ENCODE data around the gene CCDC116. TPM values are rescaled to one million over a fixed set of nuclear protein-coding genes. Genes with fewer than 3 reads are reported as not detected.
"Not testable (repeated sequence)": the region's sequence is repeated elsewhere in the genome, so short reads cannot be mapped to it uniquely, and the experiment has no call there.

The CCDC116 gene
- total and polyA plus RNA-seq, 2 donors: 0.37 to 0.53 TPM

- Histone ChIP-seq H3K36me3 (ENCODE audit: insufficient read depth) (no peaks in the 10 kb centered on the region), H3K4me3 (ENCODE audit: low read depth, low read length) (no peak overlapping the region), H3K4me1 (ENCODE audit: insufficient read depth) (no peaks in the 10 kb centered on the region), H3K27ac (ENCODE audit: low read depth) (no peak overlapping the region)
- DNase-seq (ENCODE audit: extremely low spot score): no peak
- WGBS: 79% methylated on average over 7 of the region's 7 CpGs
Observed at GRCh38 chr22:21660904-21661303, 28.3 kb downstream of the CCDC116 start.

DNA sequence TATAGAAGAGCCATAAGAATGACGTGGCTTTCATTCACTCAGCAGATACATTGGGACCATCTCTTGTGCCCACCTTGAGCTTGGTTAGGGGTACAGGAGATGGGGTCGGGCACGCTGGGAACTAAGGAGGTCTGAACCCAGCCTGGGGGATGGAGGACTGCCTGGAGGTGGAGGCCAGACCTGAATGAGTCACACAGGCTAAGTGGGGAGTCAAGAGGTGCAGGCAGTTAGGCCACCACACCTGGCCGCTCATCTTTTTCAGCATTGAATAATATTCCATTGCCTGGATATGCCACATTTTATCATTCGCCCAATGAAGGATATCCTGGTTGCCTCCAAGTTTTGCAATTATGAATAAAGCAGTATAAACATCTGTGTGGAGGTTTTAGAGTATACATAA, 29.4 kb downstream of the CCDC116 start:
- no peak overlapping the region for H3K4me3 ChIP-seq (ENCODE audit: low read depth, low read length)
- no peaks in the 10 kb centered on the region for H3K4me1 ChIP-seq (ENCODE audit: insufficient read depth)
- 93% methylated on average over 5 of the region's 5 CpGs for WGBS
- H3K36me3 ChIP-seq (ENCODE audit: insufficient read depth): no peaks in the 10 kb centered on the region
- no peak for DNase-seq (ENCODE audit: extremely low spot score)
- H3K27ac ChIP-seq (ENCODE audit: low read depth): no peak overlapping the region

GRCh38 chr22:21663738-21664137, 31.2 kb downstream of the CCDC116 start:
- no peak for DNase-seq (ENCODE audit: extremely low spot score)
- H3K4me3 ChIP-seq (ENCODE audit: low read depth, low read length): no peak overlapping the region
- H3K4me1 ChIP-seq (ENCODE audit: insufficient read depth): no peaks in the 10 kb centered on the region
- 91% methylated on average over 2 of the region's 2 CpGs for WGBS
- no peaks in the 10 kb centered on the region for H3K36me3 ChIP-seq (ENCODE audit: insufficient read depth)
- no peak overlapping the region for H3K27ac ChIP-seq (ENCODE audit: low read depth)

- Histone ChIP-seq H3K36me3 (ENCODE audit: insufficient read depth) (no peaks in the 10 kb centered on the region), H3K27ac (ENCODE audit: low read depth) (peak overlapping the region; percentile 89), H3K4me1 (ENCODE audit: insufficient read depth) (no peaks in the 10 kb centered on the region), H3K4me3 (ENCODE audit: low read depth, low read length) (peak overlapping the region; percentile 66)
- WGBS: 70% methylated on average over 26 of the region's 26 CpGs
- no peak for DNase-seq (ENCODE audit: extremely low spot score)
Observed at GRCh38 chr22:21665047-21665851, 32.7 kb downstream of the CCDC116 start.

- no peaks in the 10 kb centered on the region for H3K4me1 ChIP-seq (ENCODE audit: insufficient read depth)
- peak overlapping the region; percentile 66 for H3K4me3 ChIP-seq (ENCODE audit: low read depth, low read length)
- no peak overlapping the region for H3K27ac ChIP-seq (ENCODE audit: low read depth)
- DNase-seq (ENCODE audit: extremely low spot score): no peak
- WGBS: 45% methylated on average over 16 of the region's 16 CpGs
- peaks cover 3% of the 10 kb centered on the region for H3K36me3 ChIP-seq (ENCODE audit: insufficient read depth)
Observed at GRCh38 chr22:21666786-21667185, 34.2 kb downstream of the CCDC116 start.

DNA sequence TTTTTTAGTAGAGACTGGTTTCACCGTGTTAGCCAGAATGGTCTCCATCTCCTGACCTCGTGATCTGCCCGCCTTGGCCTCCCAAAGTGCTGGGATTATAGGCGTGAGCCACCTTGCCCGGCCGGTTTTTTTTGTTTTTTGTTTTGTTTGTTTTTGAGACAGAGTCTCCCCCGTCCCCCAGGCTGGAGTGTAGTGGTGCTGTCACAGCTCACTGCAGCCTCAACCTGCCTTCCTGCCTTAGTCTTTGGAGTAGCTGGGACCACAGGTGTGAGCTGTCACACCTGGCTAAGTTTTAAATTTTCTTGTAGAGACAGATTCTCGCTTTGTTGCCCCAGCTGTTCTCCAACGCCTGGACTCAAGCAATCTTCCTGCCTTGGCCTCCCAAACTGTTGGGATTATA, 36.5 kb downstream of the CCDC116 start:
- H3K27ac ChIP-seq (ENCODE audit: low read depth): no peak overlapping the region
- peaks cover 4% of the 10 kb centered on the region for H3K36me3 ChIP-seq (ENCODE audit: insufficient read depth)
- no peaks in the 10 kb centered on the region for H3K4me1 ChIP-seq (ENCODE audit: insufficient read depth)
- no peak for DNase-seq (ENCODE audit: extremely low spot score)
- H3K4me3 ChIP-seq (ENCODE audit: low read depth, low read length): no peak overlapping the region
- 87% methylated on average over 9 of the region's 9 CpGs for WGBS

GRCh38 chr22:21672107-21672629, 39.6 kb downstream of the CCDC116 start:
- Histone ChIP-seq H3K4me1 (ENCODE audit: insufficient read depth) (no peaks in the 10 kb centered on the region), H3K4me3 (ENCODE audit: low read depth, low read length) (no peak overlapping the region), H3K27ac (ENCODE audit: low read depth) (no peak overlapping the region), H3K36me3 (ENCODE audit: insufficient read depth) (peaks cover 8% of the 10 kb centered on the region)
- 82% methylated on average over 6 of the region's 6 CpGs for WGBS
- DNase-seq (ENCODE audit: extremely low spot score): no peak

DNA sequence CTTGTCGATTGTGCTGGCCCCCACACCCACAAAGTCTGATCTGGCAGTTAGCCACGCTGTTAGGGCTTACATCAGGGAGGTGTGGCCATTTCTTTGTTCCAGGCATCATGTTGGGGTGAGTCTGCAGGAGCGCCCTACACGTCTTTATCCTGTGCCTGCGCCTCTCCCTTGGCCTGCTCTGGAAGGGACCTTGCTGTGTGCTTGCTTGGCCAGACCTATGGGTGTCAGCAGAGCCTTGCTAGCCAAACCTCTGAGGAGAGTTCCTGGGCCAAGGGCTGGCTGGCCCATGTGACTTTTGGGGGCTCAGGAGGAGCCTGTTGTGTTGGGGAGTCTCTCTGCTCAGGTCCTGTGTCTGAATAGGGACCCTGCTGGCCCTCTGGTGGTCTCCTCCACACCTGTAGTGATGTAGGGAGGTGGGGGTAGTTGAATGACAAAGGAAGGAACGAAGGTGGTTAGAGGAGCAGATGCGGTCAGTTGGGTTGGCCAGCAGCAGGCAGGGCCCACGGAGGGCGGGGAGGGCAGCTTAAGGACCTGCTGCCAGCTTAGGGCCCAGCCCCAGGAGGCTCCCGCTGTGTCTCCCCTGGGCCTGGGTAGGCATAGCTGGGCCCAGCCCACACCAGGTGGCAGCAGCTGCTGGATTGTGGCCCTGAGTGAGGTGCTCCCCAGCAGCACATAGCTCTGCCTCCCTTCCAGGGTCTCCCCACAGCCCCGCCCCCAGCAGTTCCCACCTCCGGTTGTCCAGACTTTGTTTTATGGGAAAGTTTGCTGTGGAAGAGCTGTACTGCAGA, 41.2 kb downstream of the CCDC116 start:
- H3K4me3 ChIP-seq (ENCODE audit: low read depth, low read length): no peak overlapping the region
- WGBS: 90% methylated on average over 12 of the region's 12 CpGs
- peaks cover 8% of the 10 kb centered on the region for H3K36me3 ChIP-seq (ENCODE audit: insufficient read depth)
- H3K4me1 ChIP-seq (ENCODE audit: insufficient read depth): no peaks in the 10 kb centered on the region
- DNase-seq (ENCODE audit: extremely low spot score): no peak
- H3K27ac ChIP-seq (ENCODE audit: low read depth): no peak overlapping the region

DNA sequence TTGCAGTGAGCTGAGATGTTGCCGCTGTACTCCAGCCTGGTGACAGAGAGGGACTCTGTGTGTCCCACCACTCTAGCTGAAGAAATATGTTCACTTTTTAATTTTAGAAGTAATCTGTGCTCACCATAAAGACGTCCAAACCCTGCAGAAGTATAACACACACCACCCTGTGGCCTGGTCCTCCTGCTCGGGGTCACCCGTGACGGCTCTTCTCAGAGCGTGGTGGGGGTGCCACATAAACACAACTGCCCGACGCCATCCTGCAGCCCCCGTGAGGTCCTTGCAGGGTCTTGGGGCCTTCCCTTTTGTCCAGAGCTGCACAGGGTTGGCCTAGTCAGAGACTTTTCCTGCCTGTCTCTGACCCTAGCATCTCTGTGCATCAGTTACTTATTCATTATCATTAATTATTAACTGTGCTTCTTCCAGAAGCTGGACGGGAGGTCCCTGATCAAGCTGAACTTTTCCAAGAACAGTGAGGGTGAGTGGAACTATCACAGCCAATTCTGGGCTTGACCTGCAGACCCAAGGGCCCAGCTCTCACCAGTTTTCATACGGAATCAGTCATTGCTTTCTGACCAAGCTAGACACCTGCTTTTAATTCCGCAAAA, 42.2 kb downstream of the CCDC116 start:
- no peak overlapping the region for H3K4me3 ChIP-seq (ENCODE audit: low read depth, low read length)
- H3K27ac ChIP-seq (ENCODE audit: low read depth): no peak overlapping the region
- no peaks in the 10 kb centered on the region for H3K4me1 ChIP-seq (ENCODE audit: insufficient read depth)
- WGBS: 95% methylated on average over 12 of the region's 12 CpGs
- H3K36me3 ChIP-seq (ENCODE audit: insufficient read depth): peaks cover 8% of the 10 kb centered on the region
- DNase-seq (ENCODE audit: extremely low spot score): no peak

DNA sequence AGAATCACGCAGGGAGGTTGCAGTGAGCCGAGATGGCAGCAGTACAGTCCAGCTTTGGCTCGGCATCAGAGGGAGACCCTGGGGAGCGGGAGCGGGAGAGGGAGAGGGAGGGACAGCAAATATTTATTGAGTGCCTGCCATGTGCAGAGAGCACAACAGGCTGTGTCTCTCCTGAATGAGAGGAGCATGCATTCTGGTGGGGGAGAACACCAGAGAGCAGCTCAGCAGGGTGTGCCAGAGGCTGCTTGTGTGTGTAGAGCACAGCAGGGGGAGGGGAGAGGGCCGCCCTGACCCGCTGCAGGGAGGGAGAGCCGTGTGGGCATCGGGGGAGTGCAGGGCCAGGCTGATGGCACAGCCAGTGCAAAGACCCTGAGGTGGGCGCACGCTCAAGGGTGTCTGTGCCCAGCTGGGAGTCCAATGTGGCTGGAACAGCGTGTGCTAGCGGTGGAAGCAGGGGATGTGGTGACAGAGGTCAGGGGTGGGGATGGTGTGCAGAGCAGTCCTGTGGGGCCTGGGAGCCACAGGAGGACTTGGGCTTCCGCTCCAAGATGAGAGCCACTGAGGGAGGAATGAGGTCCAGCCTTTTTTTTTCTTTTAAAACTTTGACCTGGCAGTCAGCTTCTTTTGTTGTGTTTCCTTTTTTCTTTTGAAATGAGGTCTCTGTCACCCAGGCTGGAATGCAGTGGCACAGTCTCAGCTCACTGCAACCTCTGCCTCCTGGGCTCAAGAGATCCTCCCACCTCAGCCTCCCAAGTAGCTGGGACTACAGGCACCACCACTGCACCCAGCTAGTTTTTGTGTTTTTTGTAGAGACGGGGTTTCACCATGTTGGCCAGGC, 45.3 kb downstream of the CCDC116 start:
- Histone ChIP-seq H3K4me1 (ENCODE audit: insufficient read depth) (no peaks in the 10 kb centered on the region), H3K36me3 (ENCODE audit: insufficient read depth) (peaks cover 5% of the 10 kb centered on the region), H3K4me3 (ENCODE audit: low read depth, low read length) (no peak overlapping the region), H3K27ac (ENCODE audit: low read depth) (no peak overlapping the region)
- WGBS: 88% methylated on average over 15 of the region's 15 CpGs
- DNase-seq (ENCODE audit: extremely low spot score): no peak

DNA sequence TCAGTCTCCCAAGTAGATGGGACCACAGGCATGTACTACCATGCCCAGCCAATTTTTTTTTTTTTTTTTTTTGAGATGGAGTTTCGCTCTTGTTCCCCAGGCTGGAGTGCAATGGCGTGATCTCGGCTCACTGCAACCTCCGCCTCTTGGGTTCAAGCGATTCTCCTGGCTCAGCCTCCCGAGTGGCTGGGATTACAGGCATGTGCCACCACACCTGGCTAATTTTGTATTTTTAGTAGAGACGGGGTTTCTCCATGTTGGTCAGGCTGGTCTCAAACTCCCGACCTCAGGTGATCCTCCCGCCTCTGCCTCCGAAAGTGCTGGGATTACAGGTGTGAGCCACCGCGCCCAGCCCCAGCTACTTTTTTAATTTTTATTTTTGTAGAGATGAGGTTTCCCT, 46.3 kb downstream of the CCDC116 start:
- not testable (repeated sequence) for H3K4me3 ChIP-seq (ENCODE audit: low read depth, low read length); DNase-seq (ENCODE audit: extremely low spot score); H3K27ac ChIP-seq (ENCODE audit: low read depth); H3K4me1 ChIP-seq (ENCODE audit: insufficient read depth); H3K36me3 ChIP-seq (ENCODE audit: insufficient read depth)
- WGBS: 98% methylated on average over 12 of the region's 12 CpGs

- Histone ChIP-seq H3K4me1 (ENCODE audit: insufficient read depth) (no peaks in the 10 kb centered on the region), H3K36me3 (ENCODE audit: insufficient read depth) (peaks cover 3% of the 10 kb centered on the region), H3K27ac (ENCODE audit: low read depth) (no peak overlapping the region), H3K4me3 (ENCODE audit: low read depth, low read length) (no peak overlapping the region)
- 97% methylated on average over 4 of the region's 4 CpGs for WGBS
- no peak for DNase-seq (ENCODE audit: extremely low spot score)
Observed at GRCh38 chr22:21679383-21679782, 46.8 kb downstream of the CCDC116 start.
